Astrocyte (in vitro differentiated cells and primary cell): ENCODE results near the gene RFLNA. TPM values are rescaled to one million over a fixed set of nuclear protein-coding genes. Genes with fewer than 3 reads are reported as not detected.
A peak's percentile ranks its signal among the peaks of the same experiment; 100 is the strongest.

Source experiments
- DNase-seq: peaks from one replicate; pipeline ENCODE4 v3.0.0-alpha.2; 2010; ENCODE audit warnings: low read depth
- FAIRE-seq: peaks from 2 replicates; lab custom pipeline; 2011; peaks lifted over from hg19 to GRCh38; lab: Jason Lieb, UNC
- H2AFZ ChIP-seq: 2 replicates; pipeline ENCODE4 v1.6.0; 2012; ENCODE audit warnings: low read depth, low read length, inconsistent platforms
- H3K27ac ChIP-seq: 2 replicates; pipeline ENCODE4 v1.5.1; 2011; ENCODE audit warnings: low read depth, low read length, inconsistent platforms
- H3K27me3 ChIP-seq: 2 replicates; pipeline ENCODE4 v1.6.0; 2011; ENCODE audit warnings: low read length, inconsistent platforms; ENCODE audit not compliant: insufficient read depth
- H3K36me3 ChIP-seq: 2 replicates; pipeline ENCODE4 v1.5.1; 2011; ENCODE audit warnings: low read length, inconsistent platforms; ENCODE audit not compliant: insufficient read depth
- H3K4me1 ChIP-seq: 2 replicates; pipeline ENCODE4 v1.5.1; 2011; ENCODE audit warnings: low read length, inconsistent platforms; ENCODE audit not compliant: insufficient read depth
- H3K4me2 ChIP-seq: 2 replicates; pipeline ENCODE4 v1.6.0; 2012; ENCODE audit warnings: low read length, inconsistent platforms
- H3K4me3 ChIP-seq: 2 replicates; pipeline ENCODE4 v1.5.1; 2011; ENCODE audit warnings: low read depth, mild to moderate bottlenecking, low read length, inconsistent platforms; ENCODE audit not compliant: insufficient read depth
- H3K79me2 ChIP-seq: 2 replicates; pipeline ENCODE4 v1.6.0; 2012; ENCODE audit warnings: mild to moderate bottlenecking, low read length, inconsistent platforms; ENCODE audit not compliant: insufficient read depth
- H3K9ac ChIP-seq: 2 replicates; pipeline ENCODE4 v1.6.0; 2012; ENCODE audit warnings: mild to moderate bottlenecking, low read length, inconsistent platforms
- H3K9me3 ChIP-seq: 2 replicates; pipeline ENCODE4 v1.5.1; 2012; ENCODE audit warnings: low read depth, mild to moderate bottlenecking, low read length, inconsistent platforms; ENCODE audit not compliant: insufficient read depth
- H4K20me1 ChIP-seq: 2 replicates; pipeline ENCODE4 v1.6.0; 2012; ENCODE audit warnings: low read length, inconsistent platforms; ENCODE audit not compliant: insufficient read depth
- H3K27ac Mint-ChIP-seq: one replicate; pipeline ENCODE4 v1.8.0; 2021; ENCODE audit warnings: mild to moderate bottlenecking, mixed read lengths; ENCODE audit not compliant: unreplicated experiment
- H3K27me3 Mint-ChIP-seq: one replicate; pipeline ENCODE4 v1.8.0; 2021; ENCODE audit warnings: low read depth, mixed read lengths; ENCODE audit not compliant: unreplicated experiment
- H3K36me3 Mint-ChIP-seq: one replicate; pipeline ENCODE4 v1.8.0; 2021; ENCODE audit warnings: low read depth, mixed read lengths; ENCODE audit not compliant: unreplicated experiment
- H3K4me1 Mint-ChIP-seq: one replicate; pipeline ENCODE4 v1.8.0; 2021; ENCODE audit warnings: low read depth, mixed read lengths; ENCODE audit not compliant: unreplicated experiment
- H3K4me3 Mint-ChIP-seq: one replicate; pipeline ENCODE4 v1.8.0; 2021; ENCODE audit warnings: mild to moderate bottlenecking, moderate library complexity, mixed read lengths; ENCODE audit not compliant: unreplicated experiment
- H3K9me3 Mint-ChIP-seq: one replicate; pipeline ENCODE4 v1.8.0; 2021; ENCODE audit warnings: mild to moderate bottlenecking, mixed read lengths; ENCODE audit not compliant: unreplicated experiment
- EZH2 ChIP-seq: IDR thresholded peaks from 2 replicates; pipeline ENCODE4 v1.6.1; 2012; ENCODE audit warnings: mild to moderate bottlenecking, low read length, inconsistent platforms; ENCODE audit not compliant: insufficient read depth
- total RNA-seq: library from RNA; stranded (reverse); gene quantifications from 2 replicates; pipeline ENCODE4 v1.2.1, GENCODE V29; 2021
- TF ChIP-seq, protein P1 (sequence below): IDR thresholded peaks from 2 replicates; pipeline ENCODE4 v1.5.1; 2011; ENCODE audit warnings: low read depth, mild to moderate bottlenecking, inconsistent platforms, low read length, moderate library complexity; ENCODE audit not compliant: insufficient read depth

RFLNA gene
- total RNA-seq, 1 donor from 2014 or later = 1.8 TPM

DNA sequence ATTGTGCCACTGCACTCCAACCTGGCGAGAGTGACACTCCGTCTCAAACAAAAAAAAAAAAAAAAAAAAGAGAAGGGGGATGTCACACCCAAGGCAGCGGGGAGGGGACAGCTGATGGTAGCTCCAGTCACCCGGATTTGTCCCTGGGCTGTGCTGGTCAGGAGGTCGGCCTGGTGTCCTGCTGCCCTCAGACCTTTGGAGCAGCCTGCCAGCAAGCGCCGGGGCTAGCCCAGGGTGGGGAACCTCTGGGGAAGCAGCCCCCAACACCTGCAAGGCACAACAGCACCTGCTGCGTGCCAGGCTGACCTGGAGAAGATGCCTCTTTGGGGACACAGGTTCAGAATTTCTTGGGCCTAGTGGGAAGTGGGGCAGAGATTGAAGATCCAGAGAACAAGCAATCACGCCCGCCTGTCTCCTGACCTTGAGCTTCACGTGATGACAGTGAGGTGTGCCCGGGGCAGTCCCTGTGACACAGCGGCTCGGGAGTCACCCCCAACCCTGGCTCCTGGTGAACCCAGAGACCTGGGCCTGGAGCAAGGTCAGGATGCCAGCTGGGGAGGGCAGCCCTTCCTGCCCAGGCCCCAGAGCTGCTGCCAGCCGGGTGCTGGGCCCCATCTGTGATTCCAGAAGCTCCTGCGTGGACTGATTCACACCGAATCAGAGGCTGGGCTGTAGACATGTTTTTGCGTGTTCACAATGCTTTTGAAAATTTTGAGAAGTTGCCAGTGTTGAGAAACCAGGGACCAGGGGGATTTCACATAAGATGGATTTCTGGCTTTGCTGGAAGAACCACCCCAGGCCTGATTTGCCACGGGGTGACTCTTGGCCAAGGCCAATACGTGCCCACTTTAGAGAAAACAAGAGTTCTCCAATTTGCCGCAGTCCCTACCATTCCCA lies 66.4 kb downstream of the RFLNA start:
- no peaks in the 10 kb centered on the region for H3K9me3 ChIP-seq
- H2AFZ ChIP-seq = no peak overlapping the region
- peaks cover 6% of the 10 kb centered on the region for H3K4me1 ChIP-seq
- Mint-ChIP-seq H3K27me3 (no peaks in the 10 kb centered on the region), H3K4me3 (no peak overlapping the region), H3K4me1 (peaks cover 4% of the 10 kb centered on the region), H3K36me3 (peaks cover 16% of the 10 kb centered on the region), H3K27ac (peak overlapping the region; percentile 66), H3K9me3 (no peaks in the 10 kb centered on the region)
- no peak overlapping the region for H3K27ac ChIP-seq
- no peaks in the 10 kb centered on the region for H3K27me3 ChIP-seq
- no peak for TF ChIP-seq EZH2
- TF ChIP-seq, protein P1, sequence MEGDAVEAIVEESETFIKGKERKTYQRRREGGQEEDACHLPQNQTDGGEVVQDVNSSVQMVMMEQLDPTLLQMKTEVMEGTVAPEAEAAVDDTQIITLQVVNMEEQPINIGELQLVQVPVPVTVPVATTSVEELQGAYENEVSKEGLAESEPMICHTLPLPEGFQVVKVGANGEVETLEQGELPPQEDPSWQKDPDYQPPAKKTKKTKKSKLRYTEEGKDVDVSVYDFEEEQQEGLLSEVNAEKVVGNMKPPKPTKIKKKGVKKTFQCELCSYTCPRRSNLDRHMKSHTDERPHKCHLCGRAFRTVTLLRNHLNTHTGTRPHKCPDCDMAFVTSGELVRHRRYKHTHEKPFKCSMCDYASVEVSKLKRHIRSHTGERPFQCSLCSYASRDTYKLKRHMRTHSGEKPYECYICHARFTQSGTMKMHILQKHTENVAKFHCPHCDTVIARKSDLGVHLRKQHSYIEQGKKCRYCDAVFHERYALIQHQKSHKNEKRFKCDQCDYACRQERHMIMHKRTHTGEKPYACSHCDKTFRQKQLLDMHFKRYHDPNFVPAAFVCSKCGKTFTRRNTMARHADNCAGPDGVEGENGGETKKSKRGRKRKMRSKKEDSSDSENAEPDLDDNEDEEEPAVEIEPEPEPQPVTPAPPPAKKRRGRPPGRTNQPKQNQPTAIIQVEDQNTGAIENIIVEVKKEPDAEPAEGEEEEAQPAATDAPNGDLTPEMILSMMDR = no peak
- H4K20me1 ChIP-seq = peaks cover 100% of the 10 kb centered on the region
- H3K36me3 ChIP-seq = peaks cover 41% of the 10 kb centered on the region
- peaks cover 100% of the 10 kb centered on the region for H3K79me2 ChIP-seq
- no peak overlapping the region for H3K4me3 ChIP-seq
- no peak overlapping the region for H3K9ac ChIP-seq
- H3K4me2 ChIP-seq = no peak overlapping the region
- DNase-seq (no peak), FAIRE-seq (no peak)

DNA sequence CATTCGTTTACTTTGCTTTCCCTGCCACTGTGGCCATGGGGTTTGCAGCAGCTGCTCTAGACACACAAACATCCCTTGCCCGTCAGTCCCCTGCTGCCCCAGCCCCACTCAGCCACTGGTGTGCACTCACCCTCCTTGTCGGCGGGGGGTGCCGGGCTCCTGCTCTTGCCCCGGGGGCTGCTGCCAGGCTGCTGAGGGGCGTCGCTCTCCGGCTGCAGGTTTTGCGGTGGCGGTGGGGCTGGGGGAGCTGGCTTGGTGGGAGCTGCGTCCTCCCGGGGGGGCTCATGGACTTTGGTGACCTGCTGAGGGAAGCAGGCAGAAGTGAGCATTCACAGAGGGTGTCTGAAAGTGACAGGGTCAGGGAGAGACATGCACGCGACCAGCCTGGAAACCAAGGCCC lies 67.1 kb downstream of the RFLNA start:
- Mint-ChIP-seq H3K9me3 (no peaks in the 10 kb centered on the region), H3K36me3 (peaks cover 16% of the 10 kb centered on the region), H3K27me3 (no peaks in the 10 kb centered on the region), H3K27ac (no peak overlapping the region), H3K4me1 (peaks cover 4% of the 10 kb centered on the region), H3K4me3 (no peak overlapping the region)
- Histone ChIP-seq H2AFZ (no peak overlapping the region), H3K4me2 (no peak overlapping the region), H3K9me3 (no peaks in the 10 kb centered on the region), H3K9ac (no peak overlapping the region), H3K4me3 (no peak overlapping the region), H3K36me3 (peaks cover 41% of the 10 kb centered on the region), H3K4me1 (peaks cover 6% of the 10 kb centered on the region), H3K79me2 (peaks cover 100% of the 10 kb centered on the region), H3K27ac (no peak overlapping the region), H3K27me3 (no peaks in the 10 kb centered on the region), H4K20me1 (peaks cover 99% of the 10 kb centered on the region)
- no peak for DNase-seq
- FAIRE-seq = no peak
- TF ChIP-seq, protein P1 = no peak
- TF ChIP-seq EZH2 = no peak
